B cell (primary cell): ENCODE results near the gene NRXN2.

Experiments
- CTCF ChIP-seq: fragments of 200-600 bp; IDR thresholded peaks from one replicate; pipeline ENCODE4 v1.8.0; 2022; ENCODE audit warnings: antibody characterized with exemption, mild to moderate bottlenecking
- EZH2 ChIP-seq: IDR thresholded peaks from 2 replicates; pipeline ENCODE4 v1.6.1; 2012; ENCODE audit warnings: borderline replicate concordance, low read depth, mild to moderate bottlenecking, moderate library complexity, low read length; ENCODE audit not compliant: insufficient read depth, poor library complexity, severe bottlenecking

- no peak for TF ChIP-seq CTCF
- TF ChIP-seq EZH2, result no peak
Observed at GRCh38 chr11:64592234-64592615, 130.8 kb downstream of the NRXN2 start.
